Measurements from ENCODE around the gene ASB11. TPM values are rescaled to one million over a fixed set of nuclear protein-coding genes. Genes with fewer than 3 reads are reported as not detected.

ASB11 gene
- total and polyA plus RNA-seq, 7 experiments from 2014 or later, result not detected

GRCh38 chrX:15269618-15270521 lies 45.6 kb downstream of the ASB11 start, which contains the start of gene ASB9:
Gene ASB9 (minus strand): TSS chrX:15270083. CDS start chrX:15269874, 209 bp downstream.
- ChIA-PET POLR2A (no interaction called here), CTCF (interaction anchor here (0.7 kb wide), 1 partner anchor 155 kb away, joined by 3 read pairs; no protein-coding TSS in a partner anchor)
- H3K4me3 Mint-ChIP-seq, result peak within 1 kb of the TSS; percentile 58 to 79 (median 73)
- no peaks in the 10 kb centered on the region for H3K36me3 ChIP-seq (ENCODE audit: control insufficient read depth in 2 of 3, insufficient read depth in 3 of 3, low read length in 3 of 3)
- intact Hi-C loops (cut with micrococcal nuclease), result no loop called here
- peak within 1 kb of the TSS; percentile 60 to 92 (median 77) for H3K27ac Mint-ChIP-seq
- H3K27me3 ChIP-seq (ENCODE audit: control insufficient read depth in 2 of 2, insufficient read depth in 2 of 2, low read length in 2 of 2), result no peaks in the 10 kb centered on the region
- H3K36me3 Mint-ChIP-seq, result no peaks in the 10 kb centered on the region
- H3K4me1 ChIP-seq (ENCODE audit: control insufficient read depth in 2 of 2, insufficient read depth in 2 of 2, low read length in 2 of 2), result no peaks in the 10 kb centered on the region
- H3K27ac ChIP-seq (ENCODE audit: low read depth, low read length), result no peak within 1 kb of the TSS
- H3K4me1 Mint-ChIP-seq, result peaks cover 4 to 15% (median 11%) of the 10 kb centered on the region in 7 donors
- DNase-seq (peak in 7 of 9 donors; percentile 24 to 52 (median 46)), ATAC-seq (peak; percentile 55)
- no peak within 1 kb of the TSS for H3K4me3 ChIP-seq (ENCODE audit: low read length)
- H3K27me3 Mint-ChIP-seq, result peaks cover 0 to 6% (median 0%) of the 10 kb centered on the region in 5 donors
- H3K9me3 Mint-ChIP-seq, result peaks cover 0 to 2% (median 0%) of the 10 kb centered on the region in 11 donors
- H3K9me3 ChIP-seq (ENCODE audit: control insufficient read depth in 2 of 3, low read length in 3 of 3), result no peaks in the 10 kb centered on the region

GRCh38 chrX:15269120-15269519 lies 46.3 kb downstream of the ASB11 start:
- ATAC-seq (no peak), DNase-seq (no peak)
- H3K4me3 Mint-ChIP-seq, result peak overlapping the region in 3 of 10 donors; percentile 7 to 69 (median 63)
- intact Hi-C loops (cut with micrococcal nuclease), result no loop called here
- POLR2A ChIA-PET, result no interaction called here
- CTCF ChIA-PET, result no interaction called here
- peaks cover 0 to 2% (median 0%) of the 10 kb centered on the region in 11 donors for H3K9me3 Mint-ChIP-seq
- H3K27me3 Mint-ChIP-seq, result peaks cover 0 to 3% (median 0%) of the 10 kb centered on the region in 5 donors
- H3K36me3 ChIP-seq (ENCODE audit: control insufficient read depth in 2 of 3, insufficient read depth in 3 of 3, low read length in 3 of 3), result no peaks in the 10 kb centered on the region
- H3K27ac ChIP-seq (ENCODE audit: low read depth, low read length), result no peak overlapping the region
- no peak overlapping the region for H3K4me3 ChIP-seq (ENCODE audit: low read length)
- no peaks in the 10 kb centered on the region for H3K9me3 ChIP-seq (ENCODE audit: control insufficient read depth in 2 of 3, low read length in 3 of 3)
- peaks cover 4 to 15% (median 11%) of the 10 kb centered on the region in 7 donors for H3K4me1 Mint-ChIP-seq
- no peaks in the 10 kb centered on the region for H3K36me3 Mint-ChIP-seq
- peak overlapping the region in 2 of 9 donors; percentile 72 to 84 for H3K27ac Mint-ChIP-seq
- no peaks in the 10 kb centered on the region for H3K27me3 ChIP-seq (ENCODE audit: control insufficient read depth in 2 of 2, insufficient read depth in 2 of 2, low read length in 2 of 2)
- H3K4me1 ChIP-seq (ENCODE audit: control insufficient read depth in 2 of 2, insufficient read depth in 2 of 2, low read length in 2 of 2), result no peaks in the 10 kb centered on the region

GRCh38 chrX:15254852-15255251 lies 60.6 kb downstream of the ASB11 start:
- H3K9me3 ChIP-seq (ENCODE audit: control insufficient read depth in 2 of 3, low read length in 3 of 3), result no peaks in the 10 kb centered on the region
- Mint-ChIP-seq H3K9me3 (no peaks in the 10 kb centered on the region), H3K4me3 (no peak overlapping the region), H3K4me1 (no peaks in the 10 kb centered on the region), H3K27ac (no peak overlapping the region), H3K27me3 (no peaks in the 10 kb centered on the region), H3K36me3 (no peaks in the 10 kb centered on the region)
- no peaks in the 10 kb centered on the region for H3K36me3 ChIP-seq (ENCODE audit: control insufficient read depth in 2 of 3, insufficient read depth in 3 of 3, low read length in 3 of 3)
- CTCF ChIA-PET, result no interaction called here
- H3K4me3 ChIP-seq (ENCODE audit: low read length), result no peak overlapping the region
- ATAC-seq, result no peak
- no peak for DNase-seq
- intact Hi-C loops (cut with micrococcal nuclease), result no loop called here
- no peaks in the 10 kb centered on the region for H3K27me3 ChIP-seq (ENCODE audit: control insufficient read depth in 2 of 2, insufficient read depth in 2 of 2, low read length in 2 of 2)
- POLR2A ChIA-PET, result no interaction called here
- no peaks in the 10 kb centered on the region for H3K4me1 ChIP-seq (ENCODE audit: control insufficient read depth in 2 of 2, insufficient read depth in 2 of 2, low read length in 2 of 2)
- no peak overlapping the region for H3K27ac ChIP-seq (ENCODE audit: low read depth, low read length)

- ATAC-seq (no peak), DNase-seq (no peak)
- Histone ChIP-seq H3K27me3 (ENCODE audit: control insufficient read depth in 2 of 2, insufficient read depth in 2 of 2, low read length in 2 of 2) (no peaks in the 10 kb centered on the region), H3K9me3 (ENCODE audit: control insufficient read depth in 2 of 3, low read length in 3 of 3) (no peaks in the 10 kb centered on the region), H3K27ac (ENCODE audit: low read depth, low read length) (no peak overlapping the region), H3K4me3 (ENCODE audit: low read length) (no peak overlapping the region), H3K36me3 (ENCODE audit: control insufficient read depth in 2 of 3, insufficient read depth in 3 of 3, low read length in 3 of 3) (no peaks in the 10 kb centered on the region), H3K4me1 (ENCODE audit: control insufficient read depth in 2 of 2, insufficient read depth in 2 of 2, low read length in 2 of 2) (no peaks in the 10 kb centered on the region)
- POLR2A ChIA-PET, result no interaction called here
- no peaks in the 10 kb centered on the region for H3K27me3 Mint-ChIP-seq
- CTCF ChIA-PET, result no interaction called here
- no peak overlapping the region for H3K4me3 Mint-ChIP-seq
- no peaks in the 10 kb centered on the region for H3K36me3 Mint-ChIP-seq
- H3K27ac Mint-ChIP-seq, result no peak overlapping the region
- intact Hi-C loops (cut with micrococcal nuclease), result loop anchor here in 1 of 2 donors (10.0 kb wide), 1 partner anchor 721 kb away; the partner anchor contains the start of gene GLRA2
- H3K4me1 Mint-ChIP-seq, result peaks cover 0 to 7% (median 0%) of the 10 kb centered on the region in 7 donors
- H3K9me3 Mint-ChIP-seq, result no peaks in the 10 kb centered on the region
Observed at GRCh38 chrX:15245896-15246295, 69.5 kb downstream of the ASB11 start.

- POLR2A ChIA-PET, result interaction anchor here (0.7 kb wide), 1 partner anchor 123 kb away, joined by 3 read pairs; no protein-coding TSS in a partner anchor
- Histone ChIP-seq H3K9me3 (ENCODE audit: control insufficient read depth in 2 of 3, low read length in 3 of 3) (no peaks in the 10 kb centered on the region), H3K4me1 (ENCODE audit: control insufficient read depth in 2 of 2, insufficient read depth in 2 of 2, low read length in 2 of 2) (no peaks in the 10 kb centered on the region), H3K27me3 (ENCODE audit: control insufficient read depth in 2 of 2, insufficient read depth in 2 of 2, low read length in 2 of 2) (no peaks in the 10 kb centered on the region), H3K4me3 (ENCODE audit: low read length) (no peak overlapping the region), H3K36me3 (ENCODE audit: control insufficient read depth in 2 of 3, insufficient read depth in 3 of 3, low read length in 3 of 3) (no peaks in the 10 kb centered on the region), H3K27ac (ENCODE audit: low read depth, low read length) (no peak overlapping the region)
- ATAC-seq (no peak), DNase-seq (no peak)
- Mint-ChIP-seq H3K4me1 (peaks cover 0 to 7% (median 0%) of the 10 kb centered on the region in 7 donors), H3K36me3 (no peaks in the 10 kb centered on the region), H3K4me3 (no peak overlapping the region), H3K27me3 (no peaks in the 10 kb centered on the region), H3K27ac (no peak overlapping the region), H3K9me3 (no peaks in the 10 kb centered on the region)
- CTCF ChIA-PET, result interaction anchor here (0.6 kb wide), 1 partner anchor 83 kb away, joined by 3 read pairs; no protein-coding TSS in a partner anchor
- intact Hi-C loops (cut with micrococcal nuclease), result loop anchor here in 1 of 2 donors (5.0 to 10.0 kb wide), 2 partner anchors 42 to 720 kb away; partner anchors contain the start of gene GLRA2
Observed at GRCh38 chrX:15244421-15244820, 71.0 kb downstream of the ASB11 start.

- POLR2A ChIA-PET, result no interaction called here
- H3K4me1 ChIP-seq (ENCODE audit: control insufficient read depth in 2 of 2, insufficient read depth in 2 of 2, low read length in 2 of 2), result no peaks in the 10 kb centered on the region
- H3K27ac Mint-ChIP-seq, result no peak overlapping the region
- H3K27me3 Mint-ChIP-seq, result no peaks in the 10 kb centered on the region
- DNase-seq (peak in 6 of 9 donors; percentile 8 to 40 (median 22)), ATAC-seq (no peak)
- H3K27ac ChIP-seq (ENCODE audit: low read depth, low read length), result no peak overlapping the region
- no peak overlapping the region for H3K4me3 ChIP-seq (ENCODE audit: low read length)
- no peak overlapping the region for H3K4me3 Mint-ChIP-seq
- no peaks in the 10 kb centered on the region for H3K9me3 ChIP-seq (ENCODE audit: control insufficient read depth in 2 of 3, low read length in 3 of 3)
- H3K36me3 Mint-ChIP-seq, result no peaks in the 10 kb centered on the region
- no peaks in the 10 kb centered on the region for H3K36me3 ChIP-seq (ENCODE audit: control insufficient read depth in 2 of 3, insufficient read depth in 3 of 3, low read length in 3 of 3)
- H3K27me3 ChIP-seq (ENCODE audit: control insufficient read depth in 2 of 2, insufficient read depth in 2 of 2, low read length in 2 of 2), result no peaks in the 10 kb centered on the region
- CTCF ChIA-PET, result interaction anchor here (0.6 to 1.7 kb wide), 7 partner anchors 10 to 1222 kb away, joined by 3 to 6 read pairs (median 3); no protein-coding TSS in a partner anchor
- H3K4me1 Mint-ChIP-seq, result peaks cover 0 to 7% (median 0%) of the 10 kb centered on the region in 7 donors
- intact Hi-C loops (cut with micrococcal nuclease), result loop anchor here (1.0 to 10.0 kb wide), 7 partner anchors 41 to 1204 kb away; partner anchors contain the start of gene GLRA2 (in 1 of the 2)
- H3K9me3 Mint-ChIP-seq, result no peaks in the 10 kb centered on the region
Observed at GRCh38 chrX:15242899-15243555, 72.4 kb downstream of the ASB11 start.

All from naive thymus-derived CD4-positive, alpha-beta T cell (primary cell).